Left renal pelvis (tissue), 4 donors: Measurements from ENCODE around the gene GSK3A. TPM values are rescaled to one million over a fixed set of nuclear protein-coding genes. Genes with fewer than 3 reads are reported as not detected.
A peak's percentile ranks its signal among the peaks of the same experiment; 100 is the strongest.

Experiments used
- DNase-seq, 4 donors: peaks; one replicate each; pipeline ENCODE4 v3.0.0-alpha.2; 2013; ENCODE audit warnings: low read depth in 4 of 4, low spot score in 3 of 4
- polyA plus RNA-seq, 4 donors: library from polyadenylated mRNA; unstranded; fragments of 120-200 nt; gene quantifications; one replicate each; pipeline ENCODE4 v1.2.1, GENCODE V29; 2013; ENCODE audit not compliant: insufficient read length in 4 of 4

The GSK3A gene
- polyA plus RNA-seq, 4 donors, result 67.2 to 81.3 (median 68.1) TPM

- DNase-seq, result no peak
Measured at GRCh38 chr19:42249769-42250168, 7.4 kb upstream of the GSK3A start.

- DNase-seq, result no peak
Measured at GRCh38 chr19:42249149-42249750, 6.8 kb upstream of the GSK3A start.

GRCh38 chr19:42248270-42249148 is 6.1 kb upstream of the GSK3A start:
- DNase-seq, result no peak

DNA sequence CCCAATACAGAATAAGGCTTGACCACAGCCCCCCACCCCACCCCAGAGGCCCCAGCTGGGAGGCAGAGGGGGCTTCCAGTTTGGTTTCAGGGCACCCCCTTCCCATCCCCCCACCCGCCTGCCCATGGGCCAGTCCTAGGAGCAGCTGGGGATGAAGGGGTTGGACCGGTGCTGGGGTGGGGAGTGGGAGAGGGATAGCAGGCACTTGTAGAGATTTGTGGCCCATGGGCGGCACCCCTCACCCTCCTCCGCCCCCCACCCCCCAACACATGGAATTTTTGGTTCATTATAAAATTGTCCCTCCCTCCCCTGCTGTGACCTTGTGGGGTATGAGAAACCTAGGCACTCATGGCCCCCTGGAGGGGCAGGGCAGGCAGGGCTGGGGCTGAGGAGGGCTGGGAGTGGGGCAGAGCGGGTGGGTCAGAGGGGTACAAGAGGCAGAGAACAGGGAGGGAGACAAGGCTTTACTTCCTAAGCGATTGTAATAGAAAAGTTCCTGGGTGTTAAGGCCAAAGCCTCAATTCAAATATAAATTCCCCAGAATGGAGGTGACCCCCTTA is 5.3 kb upstream of the GSK3A start:
- DNase-seq, result no peak

DNA sequence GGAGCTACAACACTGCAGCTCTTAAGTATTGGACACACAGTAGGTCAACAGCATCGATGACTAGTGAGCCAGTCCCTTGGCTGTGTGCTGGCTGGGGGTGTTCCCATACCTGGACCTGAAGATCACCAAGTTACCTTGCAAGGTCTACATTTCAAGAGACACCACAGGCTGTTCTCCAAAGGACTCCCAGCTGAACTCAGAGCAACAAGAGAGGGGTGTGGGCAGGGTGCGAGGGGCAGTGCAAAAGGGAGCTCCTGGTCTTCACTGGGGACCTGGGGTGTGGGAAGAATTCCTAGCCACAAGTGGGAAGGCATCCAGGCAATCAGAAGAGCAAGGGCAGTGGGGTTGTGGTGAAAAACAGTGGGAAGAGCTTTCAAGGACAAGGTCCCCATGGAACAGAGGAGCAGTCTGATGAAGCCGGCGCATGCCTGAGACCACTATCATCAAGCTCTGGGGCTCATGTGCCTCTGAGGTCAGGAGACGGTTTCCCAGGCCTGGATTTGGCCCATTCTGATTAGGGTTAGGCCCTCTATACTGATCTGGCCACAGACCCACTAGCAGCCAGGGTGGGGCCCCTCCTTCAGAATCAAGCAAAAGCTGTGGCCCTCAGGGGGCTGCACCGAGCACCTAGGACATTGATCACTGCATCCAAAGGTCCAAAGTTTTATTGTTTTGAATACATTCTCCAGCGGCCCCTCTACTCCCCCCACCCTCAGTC is 4.7 kb upstream of the GSK3A start:
- DNase-seq, result no peak

GRCh38 chr19:42246143-42246921 is 3.9 kb upstream of the GSK3A start:
- no peak for DNase-seq

GRCh38 chr19:42245231-42245630 is 2.8 kb upstream of the GSK3A start:
- no peak for DNase-seq

- DNase-seq, result peak in 2 of 4 donors; percentile 88 to 91
Measured at GRCh38 chr19:42244347-42245220, 2.2 kb upstream of the GSK3A start.

- DNase-seq, result no peak
Measured at GRCh38 chr19:42242069-42242511, 312 bp downstream of the GSK3A start.

GRCh38 chr19:42241279-42241678 is 1.1 kb downstream of the GSK3A start:
- DNase-seq, result no peak

DNA sequence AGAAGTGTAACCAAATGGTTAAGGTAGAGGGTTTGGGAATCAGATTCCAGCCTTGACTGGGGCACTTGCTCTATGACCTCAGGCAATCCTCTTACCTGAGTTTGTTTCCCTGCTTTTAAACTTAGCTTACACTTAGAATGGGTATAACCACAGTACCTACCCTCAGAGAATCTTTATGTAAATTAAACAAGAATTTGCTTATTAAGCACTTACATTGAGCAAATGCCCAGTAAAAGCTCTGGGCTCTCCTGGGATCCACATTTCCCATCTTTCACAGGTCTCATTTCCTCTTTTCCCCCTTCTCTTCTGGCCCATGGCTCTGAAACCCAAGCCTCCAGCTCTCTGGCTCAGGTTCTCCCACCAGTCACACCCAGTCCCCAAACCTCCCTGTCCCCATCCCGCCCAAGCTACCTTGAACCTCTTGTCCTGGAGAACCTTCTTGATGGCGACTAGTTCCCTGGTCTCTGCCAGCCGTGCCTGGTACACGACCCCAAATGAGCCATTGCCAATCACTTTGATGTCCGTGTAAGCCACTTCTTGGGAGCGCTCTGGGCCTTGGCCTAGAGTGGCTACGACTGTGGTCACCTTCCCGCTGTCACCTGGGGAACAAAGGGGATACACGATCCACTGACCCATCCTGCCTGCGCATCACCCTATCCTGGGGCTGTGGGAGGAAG is 2.7 kb downstream of the GSK3A start:
- no peak for DNase-seq

GRCh38 chr19:42235181-42235580 is 7.2 kb downstream of the GSK3A start:
- DNase-seq, result no peak

- DNase-seq, result no peak
Measured at GRCh38 chr19:42234364-42234763, 8.0 kb downstream of the GSK3A start.

GRCh38 chr19:42233678-42234292 is 8.6 kb downstream of the GSK3A start:
- no peak for DNase-seq

GRCh38 chr19:42233106-42233505 is 9.3 kb downstream of the GSK3A start:
- DNase-seq, result no peak

DNA sequence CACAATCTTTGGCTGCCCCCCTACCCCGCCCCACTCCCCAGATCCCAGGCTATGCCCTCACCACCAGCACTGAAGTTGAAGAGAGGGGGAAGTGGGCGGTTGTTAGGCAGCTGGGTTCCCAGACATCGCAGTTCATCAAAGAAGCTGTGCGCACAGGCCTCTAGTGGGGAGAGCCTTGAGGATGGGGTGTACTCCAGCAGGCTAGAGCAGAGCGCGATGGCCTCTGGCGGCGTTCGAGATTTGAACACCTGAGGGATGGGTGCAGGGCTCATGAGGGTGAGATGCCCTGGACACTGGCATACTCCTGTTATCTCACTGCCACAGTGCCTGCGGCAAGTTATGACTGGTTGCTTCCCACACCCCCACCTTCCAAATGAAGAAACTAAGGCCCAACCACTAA is 10.0 kb downstream of the GSK3A start:
- no peak for DNase-seq

DNA sequence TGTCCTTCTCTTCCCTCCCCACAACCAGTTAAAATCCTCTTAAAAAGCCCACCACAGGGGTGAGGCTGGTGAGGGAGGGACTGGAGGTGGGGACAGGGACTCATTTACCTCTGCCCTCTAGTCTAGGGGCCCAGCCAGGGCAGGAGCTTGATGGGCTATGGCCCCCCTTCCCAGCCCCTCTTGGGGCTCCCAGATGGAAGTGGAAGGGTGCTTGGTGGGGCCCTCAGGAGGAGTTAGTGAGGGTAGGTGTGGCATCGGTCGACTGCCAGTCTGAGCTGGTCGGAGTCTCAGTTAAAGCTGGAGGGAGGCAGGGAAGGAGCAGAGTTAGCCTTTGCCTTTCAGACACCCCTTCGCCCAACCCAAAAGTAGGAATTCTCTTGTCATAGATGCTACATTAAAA is 11.8 kb downstream of the GSK3A start:
- no peak for DNase-seq

- DNase-seq, result no peak
Measured at GRCh38 chr19:42229855-42230351, 12.5 kb downstream of the GSK3A start.
